Measurements from ENCODE around the gene KCNIP3.

KCNIP3 gene

DNA sequence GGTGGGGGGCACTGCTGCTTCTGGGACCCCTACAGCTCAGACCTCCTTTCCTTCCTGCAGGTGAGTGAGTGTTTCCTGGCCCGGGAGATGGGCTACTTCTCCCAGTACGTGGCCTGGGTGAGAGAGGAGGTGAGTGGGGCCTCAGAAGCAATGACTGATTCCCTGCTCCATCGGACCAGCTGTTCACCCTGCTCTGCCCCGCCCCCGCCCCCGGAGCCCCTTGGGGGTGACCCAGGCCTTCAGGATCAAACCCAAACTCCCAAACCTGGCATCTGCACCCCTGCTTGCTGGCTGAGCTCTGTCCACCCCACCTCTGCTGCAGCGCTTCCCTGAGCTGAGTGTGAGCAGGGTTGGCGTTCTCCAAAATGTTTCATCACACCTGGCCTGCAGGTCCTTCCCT, 9.8 kb upstream of the KCNIP3 start:
- Histone ChIP-seq H3K27me3 (ENCODE audit: insufficient read depth, insufficient read length) (no peaks in the 10 kb centered on the region), H3K36me3 (ENCODE audit: insufficient read depth, insufficient read length, low read length) (no peaks in the 10 kb centered on the region), H3K4me1 (ENCODE audit: insufficient read depth, insufficient read length) (peaks cover 3% of the 10 kb centered on the region), H3K9ac (ENCODE audit: insufficient read length, low read depth) (no peak overlapping the region), H3K4me3 (ENCODE audit: insufficient read length, low read depth) (no peak overlapping the region), H3K9me3 (ENCODE audit: insufficient read depth, low read length) (peaks cover 19% of the 10 kb centered on the region; the same call in 1 of the 2 replicates)
- no peak for TF ChIP-seq SUZ12 (IDR thresholded peaks at IDR 0.05; ENCODE audit: extremely low read depth, insufficient read depth, insufficient read length)
- TF ChIP-seq YY1 (IDR thresholded peaks at IDR 0.05; ENCODE audit: insufficient read depth, insufficient read length), result no peak
- TF ChIP-seq ZNF274 (IDR thresholded peaks at IDR 0.05; ENCODE audit: low read depth, low read length), result no peak
- no peak for DNase-seq (ENCODE audit: low read depth, low spot score)

DNA sequence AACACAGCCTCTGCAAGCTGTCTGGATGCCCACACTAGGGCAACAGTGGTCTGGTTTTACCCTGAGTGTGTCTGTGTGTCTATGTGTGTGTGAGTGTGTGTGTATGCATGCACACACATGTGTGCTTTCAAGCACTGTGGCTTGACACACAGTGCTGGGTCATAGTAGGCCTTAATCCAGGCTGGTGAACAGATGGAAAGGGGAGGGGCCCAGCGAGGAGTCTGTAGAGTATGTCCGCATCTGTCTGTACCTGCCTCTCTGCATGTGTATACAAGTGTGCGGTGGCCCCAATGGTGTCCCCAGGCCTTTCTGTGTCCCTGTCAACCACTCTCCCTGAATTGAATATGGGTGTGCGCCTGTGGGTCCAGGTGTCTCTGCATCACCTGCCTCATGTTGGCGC, 9.3 kb upstream of the KCNIP3 start:
- no peak for DNase-seq (ENCODE audit: low read depth, low spot score)
- Histone ChIP-seq H3K4me1 (ENCODE audit: insufficient read depth, insufficient read length) (peaks cover 3% of the 10 kb centered on the region), H3K9ac (ENCODE audit: insufficient read length, low read depth) (no peak overlapping the region), H3K4me3 (ENCODE audit: insufficient read length, low read depth) (no peak overlapping the region), H3K27me3 (ENCODE audit: insufficient read depth, insufficient read length) (no peaks in the 10 kb centered on the region), H3K36me3 (ENCODE audit: insufficient read depth, insufficient read length, low read length) (no peaks in the 10 kb centered on the region), H3K9me3 (ENCODE audit: insufficient read depth, low read length) (peaks cover 23% of the 10 kb centered on the region; the same call in 1 of the 2 replicates)
- TF ChIP-seq SUZ12 (IDR thresholded peaks at IDR 0.05; ENCODE audit: extremely low read depth, insufficient read depth, insufficient read length) (no peak), YY1 (IDR thresholded peaks at IDR 0.05; ENCODE audit: insufficient read depth, insufficient read length) (no peak), ZNF274 (IDR thresholded peaks at IDR 0.05; ENCODE audit: low read depth, low read length) (no peak)

DNA sequence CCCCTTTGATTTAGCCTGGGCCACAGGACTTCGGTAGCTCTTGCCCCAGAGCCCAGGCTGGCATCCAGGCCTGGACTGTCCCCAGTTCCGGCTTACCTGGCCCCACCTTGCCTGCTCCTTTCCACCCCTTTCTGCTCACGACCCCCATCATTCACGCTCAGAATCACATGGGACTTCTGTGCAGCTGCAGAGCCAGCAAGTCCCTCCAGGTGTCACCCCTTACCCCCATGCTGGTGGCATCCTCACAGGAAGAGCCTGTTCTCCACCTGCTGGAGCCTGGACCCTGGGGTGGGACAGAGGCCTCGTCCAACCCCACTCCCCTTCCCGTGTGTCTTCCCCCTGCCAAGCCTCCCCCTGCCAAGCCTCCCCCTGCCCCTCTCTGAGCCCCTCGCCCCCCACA, 7.9 kb upstream of the KCNIP3 start:
- H3K9me3 ChIP-seq (ENCODE audit: insufficient read depth, low read length), result peaks cover 23% of the 10 kb centered on the region; the same call in 1 of the 2 replicates
- no peaks in the 10 kb centered on the region for H3K27me3 ChIP-seq (ENCODE audit: insufficient read depth, insufficient read length)
- peak overlapping the region; percentile 12 for H3K9ac ChIP-seq (ENCODE audit: insufficient read length, low read depth)
- no peak for TF ChIP-seq SUZ12 (IDR thresholded peaks at IDR 0.05; ENCODE audit: extremely low read depth, insufficient read depth, insufficient read length)
- TF ChIP-seq ZNF274 (IDR thresholded peaks at IDR 0.05; ENCODE audit: low read depth, low read length), result no peak
- TF ChIP-seq YY1 (IDR thresholded peaks at IDR 0.05; ENCODE audit: insufficient read depth, insufficient read length), result no peak
- no peak for DNase-seq (ENCODE audit: low read depth, low spot score)
- no peak overlapping the region for H3K4me3 ChIP-seq (ENCODE audit: insufficient read length, low read depth)
- H3K36me3 ChIP-seq (ENCODE audit: insufficient read depth, insufficient read length, low read length), result no peaks in the 10 kb centered on the region
- H3K4me1 ChIP-seq (ENCODE audit: insufficient read depth, insufficient read length), result peaks cover 7% of the 10 kb centered on the region

- H3K9ac ChIP-seq (ENCODE audit: insufficient read length, low read depth), result no peak overlapping the region
- H3K27me3 ChIP-seq (ENCODE audit: insufficient read depth, insufficient read length), result no peaks in the 10 kb centered on the region
- peaks cover 10% of the 10 kb centered on the region for H3K4me1 ChIP-seq (ENCODE audit: insufficient read depth, insufficient read length)
- no peak for TF ChIP-seq YY1 (IDR thresholded peaks at IDR 0.05; ENCODE audit: insufficient read depth, insufficient read length)
- peaks cover 23% of the 10 kb centered on the region; the same call in 1 of the 2 replicates for H3K9me3 ChIP-seq (ENCODE audit: insufficient read depth, low read length)
- no peak overlapping the region for H3K4me3 ChIP-seq (ENCODE audit: insufficient read length, low read depth)
- no peaks in the 10 kb centered on the region for H3K36me3 ChIP-seq (ENCODE audit: insufficient read depth, insufficient read length, low read length)
- no peak for DNase-seq (ENCODE audit: low read depth, low spot score)
Observed at GRCh38 chr2:95291222-95291621, 5.9 kb upstream of the KCNIP3 start.

DNA sequence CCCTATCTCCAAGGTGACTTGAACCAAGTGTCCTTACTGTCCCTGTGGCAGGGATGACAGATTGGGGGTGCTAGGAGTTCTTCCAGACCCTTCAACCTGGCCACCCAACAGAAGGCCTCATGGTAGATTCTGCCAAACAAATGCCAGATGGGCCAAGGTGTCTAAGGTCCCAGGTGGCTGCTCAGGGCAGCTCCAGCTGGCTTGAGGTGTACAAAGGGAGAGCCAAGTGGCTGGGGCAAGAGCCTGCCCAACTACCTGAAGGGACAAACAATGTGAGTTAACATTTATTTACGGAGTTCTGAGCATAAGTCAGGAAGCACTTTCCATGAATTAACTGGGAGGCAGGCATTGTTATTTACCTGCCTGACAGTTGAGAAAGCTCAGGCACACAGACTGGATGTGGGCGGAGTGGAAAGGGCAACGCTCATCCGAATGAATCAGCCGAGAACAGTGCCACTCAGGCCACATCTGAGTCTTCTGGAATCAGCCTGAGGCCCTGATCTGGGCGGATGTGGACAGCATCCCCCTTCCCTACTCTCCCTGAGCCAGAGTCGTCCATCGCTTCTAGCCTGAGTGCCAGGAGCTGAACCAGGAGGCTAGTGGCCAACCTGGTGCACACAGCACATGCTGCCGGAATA, 4.4 kb upstream of the KCNIP3 start:
- DNase-seq (ENCODE audit: low read depth, low spot score), result no peak
- no peaks in the 10 kb centered on the region for H3K27me3 ChIP-seq (ENCODE audit: insufficient read depth, insufficient read length)
- TF ChIP-seq SUZ12 (IDR thresholded peaks at IDR 0.05; ENCODE audit: extremely low read depth, insufficient read depth, insufficient read length), result no peak
- no peak for TF ChIP-seq ZNF274 (IDR thresholded peaks at IDR 0.05; ENCODE audit: low read depth, low read length)
- TF ChIP-seq YY1 (IDR thresholded peaks at IDR 0.05; ENCODE audit: insufficient read depth, insufficient read length), result no peak
- H3K9ac ChIP-seq (ENCODE audit: insufficient read length, low read depth), result no peak overlapping the region
- H3K4me1 ChIP-seq (ENCODE audit: insufficient read depth, insufficient read length), result peaks cover 18% of the 10 kb centered on the region
- no peak overlapping the region for H3K4me3 ChIP-seq (ENCODE audit: insufficient read length, low read depth)
- no peaks in the 10 kb centered on the region for H3K36me3 ChIP-seq (ENCODE audit: insufficient read depth, insufficient read length, low read length)
- H3K9me3 ChIP-seq (ENCODE audit: insufficient read depth, low read length), result peaks cover 23% of the 10 kb centered on the region; the same call in 1 of the 2 replicates

GRCh38 chr2:95294579-95295250, 2.4 kb upstream of the KCNIP3 start:
- Histone ChIP-seq H3K9me3 (ENCODE audit: insufficient read depth, low read length) (peaks cover 23% of the 10 kb centered on the region; the same call in 1 of the 2 replicates), H3K27me3 (ENCODE audit: insufficient read depth, insufficient read length) (peaks cover 10% of the 10 kb centered on the region), H3K9ac (ENCODE audit: insufficient read length, low read depth) (no peak overlapping the region), H3K4me3 (ENCODE audit: insufficient read length, low read depth) (no peak overlapping the region), H3K4me1 (ENCODE audit: insufficient read depth, insufficient read length) (peaks cover 21% of the 10 kb centered on the region), H3K36me3 (ENCODE audit: insufficient read depth, insufficient read length, low read length) (no peaks in the 10 kb centered on the region)
- TF ChIP-seq SUZ12 (IDR thresholded peaks at IDR 0.05; ENCODE audit: extremely low read depth, insufficient read depth, insufficient read length), result no peak
- TF ChIP-seq YY1 (IDR thresholded peaks at IDR 0.05; ENCODE audit: insufficient read depth, insufficient read length), result no peak
- TF ChIP-seq ZNF274 (IDR thresholded peaks at IDR 0.05; ENCODE audit: low read depth, low read length), result no peak
- no peak for DNase-seq (ENCODE audit: low read depth, low spot score)

DNA sequence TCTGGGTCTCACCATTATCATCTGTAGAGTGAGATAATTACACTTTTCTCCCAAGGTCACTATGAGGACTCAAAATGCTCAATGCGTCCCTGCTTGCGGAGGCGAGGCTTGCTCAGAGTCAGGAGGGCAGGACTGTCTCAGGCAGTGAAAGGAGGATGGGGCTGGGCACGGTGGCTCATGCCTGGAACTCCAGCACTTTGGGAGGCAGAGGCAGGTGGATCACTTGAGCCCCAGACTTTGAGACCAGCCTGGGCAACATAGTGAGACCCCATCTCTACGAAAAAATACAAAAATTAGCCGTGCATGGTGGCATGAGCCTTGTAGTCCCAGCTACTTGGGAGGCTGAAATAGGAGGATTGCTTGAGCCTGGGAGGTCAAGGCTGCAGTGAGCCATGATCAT, 1.8 kb upstream of the KCNIP3 start:
- Histone ChIP-seq H3K36me3 (ENCODE audit: insufficient read depth, insufficient read length, low read length) (no peaks in the 10 kb centered on the region), H3K4me1 (ENCODE audit: insufficient read depth, insufficient read length) (peaks cover 21% of the 10 kb centered on the region), H3K27me3 (ENCODE audit: insufficient read depth, insufficient read length) (peaks cover 10% of the 10 kb centered on the region), H3K9me3 (ENCODE audit: insufficient read depth, low read length) (peaks cover 19% of the 10 kb centered on the region; the same call in 1 of the 2 replicates), H3K4me3 (ENCODE audit: insufficient read length, low read depth) (no peak overlapping the region), H3K9ac (ENCODE audit: insufficient read length, low read depth) (no peak overlapping the region)
- no peak for DNase-seq (ENCODE audit: low read depth, low spot score)
- TF ChIP-seq YY1 (IDR thresholded peaks at IDR 0.05; ENCODE audit: insufficient read depth, insufficient read length) (no peak), SUZ12 (IDR thresholded peaks at IDR 0.05; ENCODE audit: extremely low read depth, insufficient read depth, insufficient read length) (no peak), ZNF274 (IDR thresholded peaks at IDR 0.05; ENCODE audit: low read depth, low read length) (no peak)

All from NT2/D1 (cell line).